Sigmoid colon (tissue), 7 donors: ENCODE data around the gene ENDOU. TPM values are rescaled to one million over a fixed set of nuclear protein-coding genes. Genes with fewer than 3 reads are reported as not detected.

Experiments used
- DNase-seq: peaks from one replicate; pipeline ENCODE4 v3.0.0-alpha.2; 2019
- H3K27ac ChIP-seq, 4 donors: fragments of 200-600 bp; sonication (generic); one replicate each; pipeline ENCODE4 v1.5.1; 2016 to 2019; ENCODE audit warnings: mild to moderate bottlenecking in 1 of 4
- H3K27me3 ChIP-seq, 3 donors: fragments of 200-600 bp; sonication (generic); one replicate each; pipeline ENCODE4 v1.5.1; 2019; ENCODE audit warnings: mild to moderate bottlenecking in 1 of 3
- H3K36me3 ChIP-seq, 4 donors: fragments of 200-600 bp; sonication (generic); one replicate each; pipeline ENCODE4 v1.5.1; 2016 to 2019
- H3K4me1 ChIP-seq, 4 donors: fragments of 200-600 bp; sonication (generic); one replicate each; pipeline ENCODE4 v1.5.1; 2017 to 2019
- H3K4me3 ChIP-seq, 4 donors: fragments of 200-600 bp; sonication (generic); one replicate each; pipeline ENCODE4 v1.5.1; 2017 to 2019; ENCODE audit warnings: mild to moderate bottlenecking in 2 of 4, moderate library complexity in 1 of 4
- H3K9me3 ChIP-seq, 4 donors: fragments of 200-600 bp in 3 of 4; sonication (generic) in 3 of 4; one replicate each; pipeline versions ENCODE4 v1.5.1 to v1.6.1; 2013 to 2019
- CTCF ChIP-seq, 4 experiments: fragments of 450-650 bp in 3 of 4; fragments of 200-600 bp in 1 of 4; IDR thresholded peaks; one replicate each; pipeline ENCODE4 v1.5.1; 2016 to 2019; ENCODE audit warnings: antibody characterized with exemption in 4 of 4, mild to moderate bottlenecking in 3 of 4, moderate library complexity in 2 of 4
- EP300 ChIP-seq, 4 donors: sonication (generic); formaldehyde crosslinking; IDR thresholded peaks; one replicate each; pipeline ENCODE4 v1.6.1; 2017; ENCODE audit warnings: antibody characterized with exemption in 4 of 4
- POLR2A ChIP-seq, 2 donors: fragments of 450-650 bp; IDR thresholded peaks; one replicate each; pipeline ENCODE4 v1.6.1; 2016; ENCODE audit warnings: antibody characterized with exemption in 2 of 2, mild to moderate bottlenecking in 2 of 2, moderate library complexity in 2 of 2
- POLR2AphosphoS5 ChIP-seq, 4 donors: sonication (generic); formaldehyde crosslinking; IDR thresholded peaks; one replicate each; pipeline ENCODE4 v1.6.1; 2017; ENCODE audit warnings: antibody characterized with exemption in 4 of 4
- WGBS, 2 donors: extraction: QIAGEN DNeasy Blood & Tissue Kit; methylation state at CpG; one replicate each; pipeline ENCODE4 v1.1.7; 2013; 5-methylcytosine and 5-hydroxymethylcytosine counted together
- intact Hi-C: fragments of 100-400 bp; cut with DNase I; formaldehyde crosslinking; loops from one replicate; pipeline ENCODE4 v1.15.1; 2023
- polyA plus RNA-seq, 3 donors: library from polyadenylated mRNA; stranded (reverse); fragments of 200-250 nt; gene quantifications; one replicate each; pipeline ENCODE4 v1.2.3, GENCODE V29; 2013
- total RNA-seq, 4 donors: library from RNA; depleted of rRNA; stranded (reverse); fragments of >200 nt; gene quantifications; one replicate each; pipeline ENCODE4 v1.1.0, GENCODE V29; 2016
- donor health status: healthy with polysubstance abuse.
- donor health status: Bipolar disorder and iron deficiency.
- donor health status: healthy.

ENDOU gene
- total and polyA plus RNA-seq, 7 donors = 0.25 to 1.6 (median 0.43) TPM; not detected in 3

DNA sequence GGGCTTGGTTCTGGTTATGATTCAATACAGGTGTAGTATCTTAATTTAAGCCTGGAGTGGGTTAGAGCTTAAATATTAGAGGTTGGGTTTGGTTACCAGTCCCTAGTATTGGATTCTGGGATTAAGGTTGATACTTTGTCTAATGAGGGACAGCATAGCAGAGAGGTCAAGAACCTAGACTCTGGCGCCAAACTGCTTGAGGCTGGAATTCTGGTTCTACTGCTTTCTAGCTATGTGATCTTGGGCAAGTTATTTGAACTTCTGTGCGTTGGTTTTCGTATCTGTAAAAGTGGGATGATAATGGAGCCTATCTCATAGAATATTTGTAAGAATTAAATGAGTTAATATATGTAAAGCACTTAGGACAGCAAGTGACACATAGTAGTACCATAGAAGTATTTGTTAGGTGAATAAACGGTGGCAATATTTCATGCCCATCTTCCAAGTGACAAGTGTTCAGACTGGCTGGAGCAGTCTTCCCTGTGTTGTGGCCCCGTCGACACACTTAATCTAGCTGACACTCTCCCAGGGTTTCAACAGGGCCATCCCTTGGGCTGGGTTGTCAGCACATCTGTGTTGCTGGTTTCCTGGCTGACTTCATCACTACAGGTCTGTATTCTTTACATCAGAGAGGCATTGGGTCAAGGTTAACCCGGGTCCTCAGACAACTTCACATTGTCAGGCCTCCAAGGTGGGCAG is 3.0 kb downstream of the ENDOU start:
- H3K27me3 ChIP-seq = no peaks in the 10 kb centered on the region
- intact Hi-C loops = no loop called here
- TF ChIP-seq POLR2A (IDR thresholded peaks at IDR 0.05) (no peak), POLR2AphosphoS5 (IDR thresholded peaks at IDR 0.05) (no peak), CTCF (IDR thresholded peaks at IDR 0.05) (no peak), EP300 (IDR thresholded peaks at IDR 0.05) (no peak)

DNA sequence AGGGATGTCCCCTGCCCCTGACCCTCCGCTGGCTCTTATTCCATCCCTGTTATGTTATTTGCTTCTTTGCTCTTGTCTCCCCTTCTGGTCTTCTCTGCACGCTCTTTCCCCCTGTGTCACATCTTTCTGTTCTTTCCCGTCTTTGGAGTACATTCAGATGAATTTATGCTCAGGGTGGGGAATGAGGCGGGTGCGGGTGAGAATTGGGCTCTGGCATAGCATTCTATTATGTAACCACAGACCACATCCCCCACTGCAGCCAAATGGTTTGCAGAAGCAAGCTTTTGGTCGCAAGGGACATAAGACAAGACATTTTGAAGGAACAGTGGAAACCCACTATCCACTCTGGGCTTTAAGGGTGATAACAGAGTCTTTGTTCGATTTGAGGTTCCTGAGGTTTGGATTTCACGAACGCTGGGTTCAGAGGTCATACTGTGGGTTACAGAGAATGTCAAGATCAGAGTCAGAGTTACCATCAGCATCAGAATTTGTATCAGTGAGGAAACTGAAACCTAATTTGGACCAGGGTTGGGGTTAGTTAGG is 3.8 kb downstream of the ENDOU start:
- Histone ChIP-seq H3K27me3 (no peaks in the 10 kb centered on the region), H3K4me3 (no peak overlapping the region), H3K9me3 (no peaks in the 10 kb centered on the region), H3K4me1 (peaks cover 0 to 22% (median 19%) of the 10 kb centered on the region in 4 donors), H3K36me3 (peaks cover 0 to 14% (median 0%) of the 10 kb centered on the region in 4 donors), H3K27ac (no peak overlapping the region)
- TF ChIP-seq POLR2A (IDR thresholded peaks at IDR 0.05) = no peak
- no peak for TF ChIP-seq POLR2AphosphoS5 (IDR thresholded peaks at IDR 0.05)
- no peak for TF ChIP-seq CTCF (IDR thresholded peaks at IDR 0.05)
- TF ChIP-seq EP300 (IDR thresholded peaks at IDR 0.05) = no peak
- WGBS, 2 donors = 67 to 86% methylated on average over 9 of the region's 9 CpGs
- DNase-seq = no peak
- intact Hi-C loops = no loop called here

More for the DNA sequence above, 3.0 kb downstream of the ENDOU start:
- Histone ChIP-seq H3K4me3 (no peak overlapping the region), H3K27ac (no peak overlapping the region), H3K4me1 (peaks cover 0 to 14% (median 12%) of the 10 kb centered on the region in 4 donors), H3K36me3 (peaks cover 0 to 14% (median 0%) of the 10 kb centered on the region in 4 donors), H3K9me3 (no peaks in the 10 kb centered on the region)
- 86 to 92% methylated on average over 7 of the region's 7 CpGs for WGBS, 2 donors
- no peak for DNase-seq

- peaks cover 0 to 46% (median 38%) of the 10 kb centered on the region in 4 donors for H3K4me1 ChIP-seq
- 86 to 92% methylated on average over 1 of the region's 1 CpG for WGBS, 2 donors
- H3K9me3 ChIP-seq = no peaks in the 10 kb centered on the region
- peak overlapping the region; percentile 43 to 88 (median 85) for H3K27ac ChIP-seq
- DNase-seq = no peak
- H3K27me3 ChIP-seq = no peaks in the 10 kb centered on the region
- H3K4me3 ChIP-seq = no peak overlapping the region
- intact Hi-C loops = loop anchor here (2.0 kb wide), 2 partner anchors 18 to 40 kb away; partner anchors contain the start of gene RAPGEF3
- peaks cover 0 to 14% (median 0%) of the 10 kb centered on the region in 4 donors for H3K36me3 ChIP-seq
- TF ChIP-seq POLR2A (IDR thresholded peaks at IDR 0.05) (no peak), CTCF (IDR thresholded peaks at IDR 0.05) (no peak), EP300 (IDR thresholded peaks at IDR 0.05) (no peak), POLR2AphosphoS5 (IDR thresholded peaks at IDR 0.05) (no peak)
Observed at GRCh38 chr12:47718531-47718930, 6.8 kb downstream of the ENDOU start.

- peaks cover 0 to 14% (median 0%) of the 10 kb centered on the region in 4 donors for H3K36me3 ChIP-seq
- intact Hi-C loops = loop anchor here (2.0 kb wide), 3 partner anchors 19 to 49 kb away; partner anchors contain the start of gene RAPGEF3
- WGBS, 2 donors = 13 to 20% methylated on average over 13 of the region's 13 CpGs
- H3K27ac ChIP-seq = peak overlapping the region; percentile 79 to 88 (median 85)
- no peak overlapping the region for H3K4me3 ChIP-seq
- no peak for TF ChIP-seq POLR2A (IDR thresholded peaks at IDR 0.05)
- peak in 3 of 4 experiments; percentile 52 to 76 (median 59) for TF ChIP-seq CTCF (IDR thresholded peaks at IDR 0.05)
- TF ChIP-seq EP300 (IDR thresholded peaks at IDR 0.05) = no peak
- peak in 3 of 4 donors; percentile 44 to 61 (median 46) for TF ChIP-seq POLR2AphosphoS5 (IDR thresholded peaks at IDR 0.05)
- peaks cover 0 to 46% (median 38%) of the 10 kb centered on the region in 4 donors for H3K4me1 ChIP-seq
- no peaks in the 10 kb centered on the region for H3K27me3 ChIP-seq
- peak; percentile 93 for DNase-seq
- no peaks in the 10 kb centered on the region for H3K9me3 ChIP-seq
Observed at GRCh38 chr12:47717443-47718193, 7.7 kb downstream of the ENDOU start.
